ENCODE results near the gene ARL8A.

DNA sequence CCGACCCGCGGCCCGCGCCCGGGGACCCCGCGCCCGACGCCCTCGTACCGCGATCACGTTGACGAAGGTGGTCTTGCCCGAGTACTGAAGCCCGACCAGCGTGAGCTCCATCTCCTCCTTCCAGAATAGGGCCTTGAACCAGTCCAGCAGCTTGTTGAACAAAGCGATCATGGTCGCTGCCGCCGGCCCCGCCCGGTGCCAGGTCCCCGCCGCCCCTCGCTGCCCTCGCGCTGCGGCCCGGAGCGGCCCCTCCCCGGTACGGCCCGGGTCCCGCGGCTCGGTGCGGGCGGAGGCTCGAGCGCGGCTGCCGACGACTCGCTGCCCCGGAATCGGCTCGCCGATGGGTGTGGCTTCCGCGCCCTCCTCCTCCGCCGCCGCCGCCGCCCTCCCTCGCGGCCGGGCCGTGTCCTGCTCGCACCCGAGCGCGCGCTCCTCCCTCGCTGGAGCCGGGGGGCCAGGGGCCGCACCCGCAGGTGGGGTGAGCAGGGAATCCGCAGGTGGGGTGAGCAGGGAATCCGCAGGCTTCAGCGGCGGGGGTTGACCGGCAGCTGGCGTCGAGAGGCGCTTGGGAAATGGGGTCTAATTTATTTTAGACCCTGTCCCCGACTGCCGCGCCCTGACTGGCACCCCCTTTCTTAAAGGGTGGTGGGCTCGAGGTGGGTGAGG is at the start of gene ARL8A:
- TF ChIP-seq, protein P1, sequence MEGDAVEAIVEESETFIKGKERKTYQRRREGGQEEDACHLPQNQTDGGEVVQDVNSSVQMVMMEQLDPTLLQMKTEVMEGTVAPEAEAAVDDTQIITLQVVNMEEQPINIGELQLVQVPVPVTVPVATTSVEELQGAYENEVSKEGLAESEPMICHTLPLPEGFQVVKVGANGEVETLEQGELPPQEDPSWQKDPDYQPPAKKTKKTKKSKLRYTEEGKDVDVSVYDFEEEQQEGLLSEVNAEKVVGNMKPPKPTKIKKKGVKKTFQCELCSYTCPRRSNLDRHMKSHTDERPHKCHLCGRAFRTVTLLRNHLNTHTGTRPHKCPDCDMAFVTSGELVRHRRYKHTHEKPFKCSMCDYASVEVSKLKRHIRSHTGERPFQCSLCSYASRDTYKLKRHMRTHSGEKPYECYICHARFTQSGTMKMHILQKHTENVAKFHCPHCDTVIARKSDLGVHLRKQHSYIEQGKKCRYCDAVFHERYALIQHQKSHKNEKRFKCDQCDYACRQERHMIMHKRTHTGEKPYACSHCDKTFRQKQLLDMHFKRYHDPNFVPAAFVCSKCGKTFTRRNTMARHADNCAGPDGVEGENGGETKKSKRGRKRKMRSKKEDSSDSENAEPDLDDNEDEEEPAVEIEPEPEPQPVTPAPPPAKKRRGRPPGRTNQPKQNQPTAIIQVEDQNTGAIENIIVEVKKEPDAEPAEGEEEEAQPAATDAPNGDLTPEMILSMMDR (IDR thresholded peaks at IDR 0.05; ENCODE audit: poor library complexity) = no peak
- no peak for TF ChIP-seq EZH2 (IDR thresholded peaks at IDR 0.05; ENCODE audit: borderline replicate concordance)
- TF ChIP-seq EZH2phosphoT487 (IDR thresholded peaks at IDR 0.05; ENCODE audit: low read depth, severe bottlenecking, unreplicated experiment) = no peak

Data from hepatocyte (in vitro differentiated cells).